GM18505 (cell line): ENCODE data around the gene CHN2.

ENCODE experiments used
- ATAC-seq: cut with Tn5 transposase; IDR thresholded peaks from one replicate; pipeline ENCODE4 v1.9.1; 2021; ENCODE audit not compliant: unreplicated experiment
- POLR2A ChIP-seq: IDR thresholded peaks from 4 replicates; pipeline ENCODE4 v1.6.1; 2011; ENCODE audit warnings: borderline replicate concordance; ENCODE audit not compliant: insufficient read depth, insufficient read length; ENCODE audit errors: extremely low read depth

The CHN2 gene

GRCh38 chr7:29269935-29270334, 75.4 kb downstream of the CHN2 start:
- no peak for ATAC-seq
- no peak for TF ChIP-seq POLR2A

GRCh38 chr7:29270594-29271318, 76.2 kb downstream of the CHN2 start:
- no peak for TF ChIP-seq POLR2A
- ATAC-seq: no peak

GRCh38 chr7:29271319-29271658, 76.7 kb downstream of the CHN2 start:
- no peak for TF ChIP-seq POLR2A
- no peak for ATAC-seq

- ATAC-seq: no peak
- TF ChIP-seq POLR2A: no peak
These were observed 77.5 kb downstream of the CHN2 start for GRCh38 chr7:29272057-29272456.

- no peak for TF ChIP-seq POLR2A
- ATAC-seq: no peak
These were observed 79.8 kb downstream of the CHN2 start for GRCh38 chr7:29274146-29275017.

- TF ChIP-seq POLR2A: no peak
- ATAC-seq: no peak
These were observed 80.4 kb downstream of the CHN2 start for GRCh38 chr7:29275018-29275318.

GRCh38 chr7:29275493-29275892, 80.9 kb downstream of the CHN2 start:
- no peak for TF ChIP-seq POLR2A
- no peak for ATAC-seq

GRCh38 chr7:29276199-29276598, 81.6 kb downstream of the CHN2 start:
- ATAC-seq: no peak
- no peak for TF ChIP-seq POLR2A

GRCh38 chr7:29276806-29277205, 82.2 kb downstream of the CHN2 start:
- ATAC-seq: no peak
- no peak for TF ChIP-seq POLR2A

- ATAC-seq: no peak
- TF ChIP-seq POLR2A: no peak
These were observed 83.1 kb downstream of the CHN2 start for GRCh38 chr7:29277436-29278215.

GRCh38 chr7:29278337-29279069, 83.9 kb downstream of the CHN2 start:
- TF ChIP-seq POLR2A: no peak
- ATAC-seq: no peak

- no peak for ATAC-seq
These were observed 87.4 kb downstream of the CHN2 start for GRCh38 chr7:29281782-29282541.

GRCh38 chr7:29282819-29283414, 88.3 kb downstream of the CHN2 start:
- no peak for ATAC-seq
- no peak for TF ChIP-seq POLR2A

More at GRCh38 chr7:29281782-29282541, 87.4 kb downstream of the CHN2 start:
- no peak for TF ChIP-seq POLR2A
